OCI-LY3 (cell line): ENCODE measurements around the gene CLCA1.

Experiments used
- H2AFZ ChIP-seq: fragments of 200-600, 300-600 bp; shearing (Covaris generic); 2 replicates; pipeline ENCODE4 v1.6.0; 2014; ENCODE audit warnings: antibody characterized with exemption, low read depth, low read length
- H3K27ac ChIP-seq: fragments of 200-600, 300-600 bp; sonication (generic); 2 replicates; pipeline ENCODE4 v1.5.1; 2014; ENCODE audit warnings: mild to moderate bottlenecking, low read length, moderate library complexity, mixed read lengths
- H3K27me3 ChIP-seq: fragments of 200-600, 300-600 bp; sonication (generic); 2 replicates; pipeline ENCODE4 v1.6.1; 2014; ENCODE audit warnings: low read depth, low read length, mixed read lengths
- H3K36me3 ChIP-seq: fragments of 200-600, 300-600 bp; sonication (generic); replicated peaks from 2 replicates; pipeline ENCODE3; 2014; ENCODE audit warnings: low read depth, low read length, mixed read lengths
- H3K4me1 ChIP-seq: fragments of 300-600, 200-600 bp; sonication (generic); 2 replicates; pipeline ENCODE4 v1.6.1; 2014; ENCODE audit warnings: low read length, mixed read lengths
- H3K4me2 ChIP-seq: fragments of 200-600, 300-600 bp; sonication (generic); 2 replicates; pipeline ENCODE4 v1.6.1; 2014; ENCODE audit warnings: low read length, mixed read lengths
- H3K4me3 ChIP-seq: fragments of 300-600, 200-600 bp; sonication (generic); 2 replicates; pipeline ENCODE4 v1.5.1; 2014; ENCODE audit warnings: antibody characterized with exemption, mild to moderate bottlenecking, low read length, moderate library complexity
- H3K79me2 ChIP-seq: fragments of 300-600, 200-600 bp; shearing (Covaris generic); 2 replicates; pipeline ENCODE4 v1.6.1; 2014; ENCODE audit warnings: mild to moderate bottlenecking, low read length, mixed read lengths
- H3K9ac ChIP-seq: fragments of 300-600, 200-600 bp; shearing (Covaris generic); 2 replicates; pipeline ENCODE4 v1.6.0; 2014; ENCODE audit warnings: mild to moderate bottlenecking, low read length, moderate library complexity
- H3K9me3 ChIP-seq: fragments of 200-600, 300-600 bp; shearing (Covaris generic); 2 replicates; pipeline ENCODE4 v1.6.1; 2014; ENCODE audit warnings: low read length, mixed read lengths; ENCODE audit not compliant: insufficient read depth
- H4K20me1 ChIP-seq: fragments of 200-600, 300-600 bp; sonication (generic); 2 replicates; pipeline ENCODE4 v1.6.1; 2016; ENCODE audit warnings: low read length, mixed read lengths; ENCODE audit not compliant: insufficient read depth
- CTCF ChIP-seq: fragments of 200-600, 300-600 bp; sonication (generic); IDR thresholded peaks from 2 replicates; pipeline ENCODE4 v1.5.1; 2014; ENCODE audit warnings: antibody characterized with exemption, low read length, low read depth
- EZH2phosphoT487 ChIP-seq: fragments of 200-600 bp; shearing (Covaris generic); IDR thresholded peaks from 2 replicates; pipeline ENCODE4 v1.6.1; 2018; ENCODE audit warnings: antibody characterized with exemption, mixed run types, low read depth

The CLCA1 gene

DNA sequence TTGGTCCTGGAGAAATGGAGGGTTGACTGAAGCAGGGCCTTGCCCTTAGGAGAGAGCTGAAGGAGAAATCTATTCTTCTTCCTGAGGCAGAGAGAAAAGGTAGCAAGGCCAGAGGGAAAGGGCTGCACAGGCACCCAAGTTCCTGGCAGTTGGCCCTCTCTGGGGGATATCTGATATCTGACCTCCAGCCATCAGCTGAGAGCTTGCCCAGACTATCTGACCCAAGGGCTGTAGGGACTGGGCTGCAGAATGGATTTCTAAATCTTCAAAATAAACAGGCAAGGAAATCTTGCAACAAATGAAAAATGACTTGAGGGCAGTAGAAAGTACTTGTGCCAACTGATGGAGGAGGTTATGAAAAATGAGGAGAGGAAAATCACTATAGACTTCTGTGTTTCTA lies 45.3 kb upstream of the CLCA1 start:
- Histone ChIP-seq H3K27ac (no peak overlapping the region), H3K36me3 (no peaks in the 10 kb centered on the region), H3K4me3 (no peak overlapping the region), H3K27me3 (no peaks in the 10 kb centered on the region), H3K4me1 (peaks cover 6% of the 10 kb centered on the region), H3K9me3 (no peaks in the 10 kb centered on the region), H2AFZ (no peak overlapping the region), H4K20me1 (no peaks in the 10 kb centered on the region), H3K4me2 (no peak overlapping the region), H3K9ac (no peak overlapping the region), H3K79me2 (no peaks in the 10 kb centered on the region)
- no peak for TF ChIP-seq CTCF
- no peak for TF ChIP-seq EZH2phosphoT487

GRCh38 chr1:86423873-86424272 lies 44.9 kb upstream of the CLCA1 start, which contains the start of gene CLCA2:
TSS of gene CLCA2 (plus strand) at chr1:86424171. CDS start at chr1:86424248, 77 bp downstream.
- Histone ChIP-seq H3K9me3 (no peaks in the 10 kb centered on the region), H3K4me1 (peaks cover 6% of the 10 kb centered on the region), H3K4me3 (no peak within 1 kb of the TSS), H3K9ac (no peak within 1 kb of the TSS), H3K4me2 (no peak within 1 kb of the TSS), H2AFZ (no peak within 1 kb of the TSS), H4K20me1 (no peaks in the 10 kb centered on the region), H3K79me2 (no peaks in the 10 kb centered on the region), H3K36me3 (no peaks in the 10 kb centered on the region), H3K27me3 (no peaks in the 10 kb centered on the region), H3K27ac (no peak within 1 kb of the TSS)
- TF ChIP-seq CTCF (no peak), EZH2phosphoT487 (no peak)

DNA sequence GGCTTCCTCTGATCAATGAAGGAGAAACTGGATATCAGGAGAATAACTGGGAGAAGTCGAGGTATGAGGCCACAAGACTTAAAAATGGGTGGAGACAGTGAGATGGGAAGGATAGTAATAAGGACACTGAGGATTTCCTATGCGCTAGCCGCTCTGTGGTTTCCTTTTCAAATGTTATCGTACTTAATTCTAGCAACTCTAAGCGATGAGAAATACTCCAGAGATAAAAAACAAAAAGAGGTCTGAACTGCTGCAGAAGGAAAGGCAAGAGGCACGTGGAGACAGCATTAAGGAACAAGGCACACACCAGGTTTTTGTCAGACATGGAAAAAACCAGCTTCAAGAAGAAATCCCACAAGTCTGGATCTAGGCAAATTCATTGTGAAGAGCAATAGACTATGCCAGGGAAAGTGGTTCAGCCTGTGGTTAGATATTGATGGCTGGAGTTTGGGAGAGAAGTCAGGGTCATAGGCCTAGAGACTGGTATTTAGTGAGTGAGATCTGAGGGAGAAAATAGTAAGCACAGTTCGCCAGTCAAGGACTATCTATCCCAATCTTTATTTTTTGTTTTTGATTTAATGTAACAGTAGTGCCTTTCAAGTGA lies 39.5 kb upstream of the CLCA1 start:
- H3K9ac ChIP-seq: no peak overlapping the region
- no peaks in the 10 kb centered on the region for H3K9me3 ChIP-seq
- H3K36me3 ChIP-seq: no peaks in the 10 kb centered on the region
- no peaks in the 10 kb centered on the region for H3K79me2 ChIP-seq
- H3K4me1 ChIP-seq: peaks cover 8% of the 10 kb centered on the region
- no peak overlapping the region for H3K27ac ChIP-seq
- TF ChIP-seq CTCF: no peak
- TF ChIP-seq EZH2phosphoT487: no peak
- no peaks in the 10 kb centered on the region for H4K20me1 ChIP-seq
- 0 out of 2 replicates have a peak, but pooled peaks cover 3% of the 10 kb centered on the region for H3K27me3 ChIP-seq
- H3K4me2 ChIP-seq: no peak overlapping the region
- H2AFZ ChIP-seq: no peak overlapping the region
- no peak overlapping the region for H3K4me3 ChIP-seq

- H3K9me3 ChIP-seq: no peaks in the 10 kb centered on the region
- H3K27ac ChIP-seq: no peak overlapping the region
- peak overlapping the region; percentile 21; the same call in 1 of the 2 replicates for H3K4me2 ChIP-seq
- no peak overlapping the region for H3K4me3 ChIP-seq
- no peak for TF ChIP-seq EZH2phosphoT487
- no peak for TF ChIP-seq CTCF
- peaks cover 8% of the 10 kb centered on the region for H3K4me1 ChIP-seq
- H3K36me3 ChIP-seq: no peaks in the 10 kb centered on the region
- 0 out of 2 replicates have a peak, but pooled peaks cover 3% of the 10 kb centered on the region for H3K27me3 ChIP-seq
- H3K79me2 ChIP-seq: no peaks in the 10 kb centered on the region
- H4K20me1 ChIP-seq: no peaks in the 10 kb centered on the region
- no peak overlapping the region for H3K9ac ChIP-seq
- H2AFZ ChIP-seq: peak overlapping the region; percentile 39; the same call in 1 of the 2 replicates
Observed at GRCh38 chr1:86429835-86430234, 38.9 kb upstream of the CLCA1 start.
